Inflammatory macrophage treated with lipopolysaccharide for 1 hour (primary cell): ENCODE results near the gene TLCD1.

Experiments used
- DNase-seq, 2 donors: peaks; one replicate each; pipeline ENCODE4 v3.0.0-alpha.2; 2020 to 2022

Gene TLCD1, protein sequence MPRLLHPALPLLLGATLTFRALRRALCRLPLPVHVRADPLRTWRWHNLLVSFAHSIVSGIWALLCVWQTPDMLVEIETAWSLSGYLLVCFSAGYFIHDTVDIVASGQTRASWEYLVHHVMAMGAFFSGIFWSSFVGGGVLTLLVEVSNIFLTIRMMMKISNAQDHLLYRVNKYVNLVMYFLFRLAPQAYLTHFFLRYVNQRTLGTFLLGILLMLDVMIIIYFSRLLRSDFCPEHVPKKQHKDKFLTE

DNA sequence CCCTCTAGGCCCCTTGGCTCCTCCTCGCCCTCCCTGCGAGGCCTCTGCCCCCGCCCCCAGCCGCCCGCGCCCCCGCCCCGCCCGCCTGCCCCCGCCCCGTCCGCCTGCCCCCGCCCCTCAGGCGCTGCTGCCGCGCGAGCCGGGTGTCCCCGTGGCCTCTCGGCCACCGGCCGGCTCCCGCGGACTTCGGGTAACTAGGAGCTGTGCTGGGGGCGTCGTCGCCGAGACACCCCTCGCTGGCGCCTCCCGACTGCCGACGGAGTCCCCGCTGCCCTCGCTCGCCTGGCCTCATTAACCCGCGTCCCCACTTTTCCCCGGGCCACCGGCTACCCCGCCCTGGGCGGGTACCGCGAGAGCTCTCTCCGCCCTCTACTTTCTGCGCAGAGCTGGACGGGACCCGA lies at the start of gene TLCD1:
Gene TLCD1 (minus strand): TSS at position 8 of the 401 bp plus-strand sequence. CDS start 136 bp downstream, outside the sequence.
- peak; percentile 63 to 64 for DNase-seq

DNA sequence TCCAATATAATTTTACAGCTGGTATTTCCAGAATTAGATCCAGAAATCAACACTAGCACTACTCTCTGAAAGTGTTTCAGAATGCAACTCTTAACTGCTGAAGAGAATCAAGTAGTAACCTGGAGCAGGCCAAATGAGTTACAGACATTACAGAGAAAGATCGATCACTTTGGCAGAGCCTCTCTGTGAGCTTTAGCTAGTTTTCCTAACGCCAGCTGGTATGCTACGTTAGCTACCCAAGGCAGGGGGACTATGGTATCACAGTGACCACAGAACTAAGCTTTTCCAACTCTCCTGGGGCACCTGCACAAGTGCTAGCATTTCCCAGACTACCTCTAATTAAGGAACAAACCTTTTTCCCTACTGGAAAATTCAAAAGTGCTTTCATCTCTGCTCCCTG lies 48.2 kb upstream of the TLCD1 start:
- no peak for DNase-seq

DNA sequence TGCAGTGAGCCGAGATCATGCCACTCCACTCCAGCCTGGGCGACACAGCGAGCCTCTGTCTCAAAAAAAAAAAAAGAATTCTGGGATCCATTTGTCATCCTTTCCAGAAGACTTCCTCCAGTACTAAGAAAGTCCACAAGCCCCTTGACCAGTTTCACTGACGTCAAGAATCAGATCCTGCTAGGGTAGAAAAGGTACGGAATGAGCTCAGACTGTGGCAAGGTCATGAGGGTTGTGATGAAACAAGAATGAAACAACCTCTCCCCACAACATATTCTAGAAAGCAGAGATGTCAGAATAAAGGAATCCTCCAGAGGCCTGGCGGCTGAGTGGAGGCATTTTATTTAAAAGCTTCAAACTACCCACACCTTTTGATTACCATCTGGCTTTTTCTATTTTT lies 47.7 kb upstream of the TLCD1 start:
- DNase-seq = no peak

DNA sequence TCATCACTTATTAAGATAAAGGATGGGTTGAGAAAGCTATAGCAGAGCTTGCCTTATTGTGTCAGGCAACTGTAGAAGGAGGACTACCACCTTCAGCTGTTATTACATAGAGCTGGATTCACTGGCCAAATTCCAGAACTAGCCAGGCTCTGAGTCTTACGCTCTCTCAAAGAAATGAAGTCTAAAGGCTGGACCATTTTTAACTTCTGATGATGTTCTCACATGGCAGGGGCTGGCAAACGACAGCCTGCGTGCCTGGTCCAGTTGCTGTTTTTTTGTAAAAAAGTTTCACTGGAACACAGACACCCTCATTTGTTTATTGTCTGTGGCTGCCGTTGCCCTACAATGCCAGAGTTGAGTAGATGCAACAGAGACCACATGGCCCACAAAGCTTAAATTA lies 39.0 kb upstream of the TLCD1 start:
- no peak for DNase-seq

DNA sequence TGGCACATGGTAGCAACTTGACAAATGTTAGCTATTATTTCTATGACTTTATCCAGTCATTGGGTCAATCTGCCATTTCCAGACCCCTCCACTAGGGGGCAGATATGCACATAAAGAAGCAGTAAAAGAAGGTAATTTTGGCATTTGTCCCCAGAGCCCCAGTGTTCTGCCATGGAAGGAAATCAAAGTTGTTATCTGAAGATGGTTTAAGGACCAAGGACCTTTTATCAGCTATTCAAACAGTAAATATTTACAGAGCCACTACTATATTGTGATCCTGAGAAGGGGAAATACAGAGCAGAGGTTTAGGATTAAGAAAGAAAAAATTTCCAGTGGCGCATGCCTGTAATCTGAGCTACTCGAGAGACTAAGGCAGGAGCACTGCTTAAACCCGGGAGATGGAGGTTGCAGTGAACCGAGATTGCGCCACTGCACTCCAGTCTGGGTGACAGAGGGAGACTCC lies 37.8 kb upstream of the TLCD1 start:
- DNase-seq = peak; percentile 31 to 93

DNA sequence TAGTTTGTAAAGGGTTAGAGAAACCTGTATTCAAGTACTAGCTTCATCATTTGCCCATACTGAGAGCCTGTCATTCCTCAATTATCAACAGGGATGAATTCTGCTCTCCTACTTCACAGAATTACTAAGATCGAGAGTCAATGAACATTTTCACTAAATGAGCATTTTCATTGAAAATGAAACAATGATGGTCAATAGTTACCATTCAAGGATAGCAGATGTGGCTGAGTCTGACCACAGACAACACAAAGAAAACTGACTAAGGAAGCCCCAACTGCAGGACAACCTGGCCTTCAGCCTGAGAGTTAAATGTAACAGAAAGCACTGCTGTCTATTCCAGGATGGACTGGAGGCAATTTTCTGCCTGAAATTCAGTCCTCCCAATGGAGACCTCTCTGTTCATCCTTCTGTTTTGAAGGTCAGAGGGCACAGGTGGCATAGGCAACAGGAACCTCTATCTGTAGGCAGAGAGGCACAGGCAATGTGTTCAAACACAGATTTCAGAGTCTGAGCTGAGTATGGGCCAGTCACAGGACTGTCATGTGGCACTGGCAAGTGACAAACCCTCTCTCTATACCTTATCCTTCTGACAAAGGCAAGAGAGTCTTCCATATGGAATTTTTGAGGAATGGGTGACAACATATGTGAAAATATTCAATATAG lies 37.2 kb upstream of the TLCD1 start:
- DNase-seq = peak in 1 of 2 donors; percentile 4

DNA sequence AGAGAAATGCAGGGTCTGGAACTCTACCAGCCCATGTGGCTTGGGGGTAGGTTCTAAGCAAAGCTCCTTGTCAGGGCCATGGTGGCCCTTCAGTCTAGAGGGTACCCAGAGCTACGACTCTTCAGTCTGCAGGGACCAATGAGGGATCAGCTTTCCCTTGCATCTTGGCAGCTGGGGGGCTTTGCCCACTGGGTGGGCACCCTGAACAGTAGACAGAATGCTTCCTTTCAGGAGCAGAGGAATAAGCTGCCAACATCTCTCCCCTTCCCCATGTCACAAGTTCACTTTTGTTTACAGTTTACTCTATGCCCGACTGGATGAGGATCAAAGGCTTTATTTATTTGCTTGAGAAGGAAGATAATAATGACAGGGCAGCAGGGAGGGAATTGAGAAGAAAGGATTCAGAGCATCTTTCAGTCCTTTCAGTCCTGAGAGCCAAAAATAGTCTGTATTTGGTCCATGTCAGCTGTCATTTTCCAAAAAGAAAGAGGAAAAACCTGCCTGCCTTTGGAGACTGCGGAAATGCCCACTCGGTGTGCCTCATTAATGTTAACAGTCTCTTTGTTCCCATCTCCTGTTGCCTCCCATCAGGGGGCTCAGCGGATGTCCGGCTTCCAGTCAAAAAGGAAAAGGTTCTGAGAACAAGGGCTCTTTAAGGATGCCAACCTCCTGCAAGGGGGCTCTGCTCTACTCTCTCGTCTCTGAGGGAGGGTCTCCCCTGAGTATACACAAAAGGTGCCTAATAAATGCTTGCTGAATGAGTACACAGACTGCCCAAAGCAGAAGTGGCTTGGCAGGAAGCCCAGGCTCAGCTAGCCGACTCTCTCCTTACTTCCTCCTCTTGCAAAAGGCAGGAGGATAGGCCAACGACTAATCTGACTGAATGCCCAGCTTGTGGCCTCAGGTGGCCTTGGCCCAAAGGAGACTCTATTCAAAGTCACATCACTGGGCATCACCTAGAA lies 34.8 kb upstream of the TLCD1 start:
- DNase-seq = peak; percentile 52 to 70

DNA sequence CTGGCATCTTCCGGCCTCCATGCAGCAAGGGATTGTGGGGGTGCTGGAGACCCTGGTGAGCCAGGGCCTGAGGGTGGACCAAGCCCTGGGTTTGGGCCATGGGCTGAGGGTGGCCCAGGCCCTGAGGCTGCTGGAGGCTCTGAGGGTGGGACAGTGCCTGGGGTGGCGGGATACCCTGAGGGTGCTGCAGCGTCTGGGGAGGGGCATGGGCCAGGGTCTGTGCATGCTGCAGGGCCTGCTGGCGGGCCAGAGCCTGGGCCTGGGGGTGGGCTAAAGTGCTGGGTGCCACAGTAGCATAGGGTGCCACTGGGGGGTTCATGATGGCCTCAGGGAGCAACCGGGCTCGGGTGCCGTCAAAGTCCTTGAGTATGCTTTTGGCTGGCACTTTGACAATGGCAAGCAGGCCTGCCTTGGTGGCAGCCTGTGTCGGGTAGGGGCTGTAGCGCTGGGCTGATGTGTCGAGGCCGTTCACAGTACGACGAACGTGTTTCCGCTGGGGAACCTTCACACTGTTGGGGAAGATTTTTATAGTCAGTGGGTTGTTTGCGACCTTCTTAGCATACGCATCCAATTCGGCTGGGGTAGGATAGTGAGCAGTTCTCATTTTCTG lies 33.3 kb upstream of the TLCD1 start:
- no peak for DNase-seq

DNA sequence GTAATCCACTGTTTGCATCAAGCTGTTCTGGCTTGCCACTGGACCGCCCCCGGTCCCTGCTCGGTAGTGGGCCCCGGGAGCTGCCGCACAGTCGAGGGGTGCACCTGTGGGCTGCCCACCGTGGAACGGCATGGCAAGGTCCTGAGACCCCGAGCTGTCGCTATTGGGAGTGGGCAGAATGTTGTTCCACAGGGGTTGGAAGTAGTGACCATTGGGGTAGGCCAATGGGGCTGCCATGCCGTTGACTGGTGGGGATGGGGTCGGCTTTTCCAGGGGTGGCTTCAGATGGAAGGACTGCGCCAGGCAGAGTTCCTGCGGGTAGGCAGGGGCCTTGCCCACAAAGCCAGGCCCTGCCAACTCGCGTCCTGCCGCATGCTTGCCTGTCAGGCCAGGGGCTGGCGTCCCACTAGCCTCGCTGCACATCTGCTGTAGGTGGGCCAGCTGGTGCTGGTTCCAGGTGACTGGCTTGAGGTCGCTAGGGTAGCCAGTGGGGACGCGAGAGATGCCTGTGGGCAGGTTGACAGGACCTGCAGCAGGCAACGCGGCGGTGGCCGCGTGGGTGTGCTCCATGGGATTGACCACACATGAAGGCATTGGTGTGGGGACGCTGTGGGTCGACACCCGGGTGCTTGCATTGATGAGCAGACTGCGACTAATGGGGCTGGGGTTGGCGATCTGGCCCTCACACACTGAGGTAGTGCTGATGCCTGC lies 32.5 kb upstream of the TLCD1 start:
- DNase-seq = no peak

DNA sequence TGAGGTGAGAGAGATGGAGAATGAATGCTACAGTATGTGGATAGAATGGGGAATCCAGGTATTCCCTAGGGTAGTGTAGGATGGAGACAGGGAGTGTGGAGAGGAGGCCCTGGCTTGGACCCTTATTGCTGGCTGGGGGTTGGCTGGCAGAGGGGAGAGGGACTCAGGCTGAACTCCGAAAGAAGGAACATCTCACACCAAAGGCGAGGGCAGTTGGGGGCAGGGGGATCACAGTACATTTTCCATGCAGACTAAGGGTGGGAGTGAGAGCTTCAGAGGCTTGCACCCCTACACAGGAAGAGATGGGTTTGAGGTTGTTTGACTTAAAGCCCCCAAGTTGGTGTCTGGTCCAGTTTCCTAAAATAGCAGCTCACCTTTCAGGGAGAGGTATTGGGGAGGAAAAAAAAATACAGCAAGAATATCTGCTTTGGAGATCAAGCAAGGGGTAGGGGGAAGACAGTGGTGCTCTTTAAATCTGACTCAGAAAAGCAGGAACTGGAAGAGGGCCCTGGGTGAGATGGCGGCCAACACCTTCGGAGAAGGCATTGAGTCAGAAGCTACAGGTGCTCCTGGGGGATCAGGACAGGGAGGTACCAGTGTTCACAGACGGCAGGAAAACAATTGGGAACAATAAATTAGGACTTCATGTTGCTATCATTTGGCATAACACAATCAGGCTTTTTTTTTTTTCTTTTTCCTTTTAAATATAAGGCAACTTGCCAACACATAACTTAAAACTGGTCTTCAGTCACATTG lies 30.2 kb upstream of the TLCD1 start:
- DNase-seq = no peak

DNA sequence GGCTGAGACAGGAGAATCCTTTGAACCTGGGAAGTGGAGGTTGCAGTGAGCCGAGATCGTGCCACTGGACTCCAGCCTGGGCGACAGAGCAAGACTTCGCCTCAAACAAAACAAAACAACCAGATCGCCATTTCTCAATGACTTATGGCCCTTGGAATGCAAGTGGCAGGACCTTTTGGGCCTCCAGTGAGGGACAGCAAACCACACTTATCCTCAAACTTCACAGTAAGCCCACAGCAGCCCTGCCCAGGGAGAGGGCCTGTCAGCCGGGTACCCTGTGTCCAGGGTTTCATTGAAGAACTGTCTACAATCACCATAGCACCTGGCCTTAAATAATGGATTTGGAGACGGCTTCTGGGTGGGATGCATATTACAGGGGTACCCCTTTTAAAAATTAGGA lies 29.5 kb upstream of the TLCD1 start:
- DNase-seq = no peak

DNA sequence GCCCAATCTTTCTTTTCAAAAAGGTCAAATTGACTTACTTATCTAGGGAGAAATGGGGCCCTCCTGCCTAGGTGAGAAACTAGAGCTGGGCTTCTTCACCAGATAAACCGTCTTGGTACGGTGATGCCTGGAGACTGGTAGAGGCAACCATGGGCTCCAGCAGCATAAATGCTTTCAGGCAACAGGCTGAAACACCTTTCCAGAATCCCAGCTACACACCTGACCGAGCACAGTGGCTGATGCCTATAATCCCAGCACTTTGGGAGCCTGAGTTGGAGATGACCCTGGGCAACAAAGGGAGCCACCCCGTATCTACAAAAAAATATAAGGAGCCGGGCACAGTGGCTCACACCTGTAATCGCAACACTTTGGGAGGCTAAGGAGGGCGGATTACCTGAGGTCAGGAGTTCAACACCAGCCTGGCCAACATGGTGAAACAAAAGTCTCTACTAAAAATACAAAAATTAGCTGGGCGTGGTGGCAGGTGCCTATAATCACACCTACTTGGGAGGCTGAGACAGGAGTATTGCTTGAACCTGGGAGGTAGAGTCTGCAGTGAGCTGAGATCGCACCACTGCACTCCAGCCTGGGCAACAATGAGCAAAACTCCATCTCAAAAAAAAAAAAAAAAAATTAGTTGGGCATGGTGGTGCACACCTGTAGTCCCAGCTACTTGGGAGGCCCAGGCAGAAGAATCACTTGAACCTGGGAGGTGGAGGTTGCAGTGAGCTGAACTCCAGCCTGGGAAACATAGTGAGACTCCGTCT lies 25.8 kb upstream of the TLCD1 start:
- no peak for DNase-seq

DNA sequence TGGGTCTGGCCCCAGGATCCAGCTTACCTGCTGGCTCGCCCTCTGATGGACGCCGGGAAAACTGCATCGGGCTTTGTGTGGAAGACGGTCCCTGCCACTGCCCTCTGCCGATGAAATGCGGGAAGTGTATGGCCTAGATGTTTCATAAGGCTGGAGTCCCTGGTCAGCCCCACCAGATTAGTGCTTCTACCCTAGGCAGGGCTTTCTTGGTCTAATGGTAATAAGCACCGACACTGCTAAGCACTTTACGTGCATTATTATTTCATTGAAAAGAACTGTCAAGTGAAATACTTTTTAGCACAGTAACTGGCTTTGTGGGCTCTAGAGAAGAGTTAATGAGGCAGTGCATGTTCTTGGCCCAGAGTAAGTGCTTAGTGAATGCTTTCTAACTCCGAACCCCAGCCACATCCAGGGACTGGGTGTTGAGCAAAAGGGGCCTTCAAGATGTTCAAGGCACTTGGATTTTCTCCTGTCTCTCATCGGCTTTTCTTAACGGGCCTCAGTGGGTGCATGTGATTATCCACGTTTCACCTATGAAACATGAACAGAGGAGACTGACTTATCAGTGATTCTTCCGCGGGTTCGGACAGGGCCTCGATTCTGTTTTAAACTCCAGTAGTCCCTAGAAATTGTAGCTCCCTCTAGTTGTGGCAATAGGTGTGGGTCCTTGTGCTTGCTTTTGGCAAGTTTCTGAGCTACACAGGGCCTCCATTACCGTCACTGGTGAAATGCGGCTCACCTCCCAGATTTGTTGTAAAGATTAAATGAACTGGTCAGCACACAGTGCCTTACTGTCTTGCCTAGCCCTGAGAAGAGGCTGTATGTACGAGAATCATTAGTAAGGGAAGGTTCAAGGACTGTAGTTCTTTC lies 24.4 kb upstream of the TLCD1 start:
- peak; percentile 75 to 97 for DNase-seq

DNA sequence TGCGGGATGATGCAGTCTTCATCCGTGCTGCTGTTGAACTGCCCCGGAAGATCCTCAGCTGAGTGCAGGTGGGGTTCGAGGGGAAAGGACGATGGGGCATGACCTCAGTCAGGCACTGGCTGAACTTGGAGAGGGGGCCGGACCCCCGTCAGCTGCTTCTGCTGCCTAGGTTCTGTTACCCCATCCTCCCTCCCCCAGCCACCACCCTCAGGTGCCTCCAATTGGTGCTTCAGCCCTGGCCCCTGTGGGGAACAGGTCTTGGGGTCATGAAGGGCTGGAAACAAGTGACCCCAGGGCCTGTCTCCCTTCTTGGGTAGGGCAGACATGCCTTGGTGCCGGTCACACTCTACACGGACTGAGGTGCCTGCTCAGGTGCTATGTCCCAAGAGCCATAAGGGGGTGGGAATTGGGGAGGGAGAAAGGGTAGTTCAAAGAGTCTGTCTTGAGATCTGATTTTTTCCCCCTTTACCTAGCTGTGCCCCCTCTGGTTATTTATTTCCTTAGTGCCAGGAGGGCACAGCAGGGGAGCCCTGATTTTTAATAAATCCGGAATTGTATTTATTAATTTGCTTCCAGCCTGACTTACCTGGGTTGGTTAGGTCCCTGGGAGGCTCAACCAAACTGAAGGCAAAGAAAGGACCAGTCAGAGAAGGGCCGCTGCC lies 23.6 kb upstream of the TLCD1 start:
- DNase-seq = no peak

DNA sequence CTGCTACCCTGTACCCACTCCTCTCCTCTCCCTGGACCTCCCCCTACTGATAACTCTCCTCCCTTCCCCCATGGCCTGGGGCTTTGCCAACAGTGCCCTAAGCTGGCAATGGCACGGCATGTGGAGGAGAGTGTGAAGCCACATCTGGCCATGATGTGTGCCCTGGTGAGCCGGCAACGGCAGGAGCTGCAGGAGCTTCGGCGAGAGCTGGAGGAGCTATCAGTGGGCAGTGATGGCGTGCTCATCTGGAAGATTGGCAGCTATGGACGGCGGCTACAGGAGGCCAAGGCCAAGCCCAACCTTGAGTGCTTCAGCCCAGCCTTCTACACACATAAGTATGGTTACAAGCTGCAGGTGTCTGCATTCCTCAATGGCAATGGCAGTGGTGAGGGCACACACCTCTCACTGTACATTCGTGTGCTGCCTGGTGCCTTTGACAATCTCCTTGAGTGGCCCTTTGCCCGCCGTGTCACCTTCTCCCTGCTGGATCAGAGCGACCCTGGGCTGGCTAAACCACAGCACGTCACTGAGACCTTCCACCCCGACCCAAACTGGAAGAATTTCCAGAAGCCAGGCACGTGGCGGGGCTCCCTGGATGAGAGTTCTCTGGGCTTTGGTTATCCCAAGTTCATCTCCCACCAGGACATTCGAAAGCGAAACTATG lies 23.0 kb upstream of the TLCD1 start:
- DNase-seq = no peak

DNA sequence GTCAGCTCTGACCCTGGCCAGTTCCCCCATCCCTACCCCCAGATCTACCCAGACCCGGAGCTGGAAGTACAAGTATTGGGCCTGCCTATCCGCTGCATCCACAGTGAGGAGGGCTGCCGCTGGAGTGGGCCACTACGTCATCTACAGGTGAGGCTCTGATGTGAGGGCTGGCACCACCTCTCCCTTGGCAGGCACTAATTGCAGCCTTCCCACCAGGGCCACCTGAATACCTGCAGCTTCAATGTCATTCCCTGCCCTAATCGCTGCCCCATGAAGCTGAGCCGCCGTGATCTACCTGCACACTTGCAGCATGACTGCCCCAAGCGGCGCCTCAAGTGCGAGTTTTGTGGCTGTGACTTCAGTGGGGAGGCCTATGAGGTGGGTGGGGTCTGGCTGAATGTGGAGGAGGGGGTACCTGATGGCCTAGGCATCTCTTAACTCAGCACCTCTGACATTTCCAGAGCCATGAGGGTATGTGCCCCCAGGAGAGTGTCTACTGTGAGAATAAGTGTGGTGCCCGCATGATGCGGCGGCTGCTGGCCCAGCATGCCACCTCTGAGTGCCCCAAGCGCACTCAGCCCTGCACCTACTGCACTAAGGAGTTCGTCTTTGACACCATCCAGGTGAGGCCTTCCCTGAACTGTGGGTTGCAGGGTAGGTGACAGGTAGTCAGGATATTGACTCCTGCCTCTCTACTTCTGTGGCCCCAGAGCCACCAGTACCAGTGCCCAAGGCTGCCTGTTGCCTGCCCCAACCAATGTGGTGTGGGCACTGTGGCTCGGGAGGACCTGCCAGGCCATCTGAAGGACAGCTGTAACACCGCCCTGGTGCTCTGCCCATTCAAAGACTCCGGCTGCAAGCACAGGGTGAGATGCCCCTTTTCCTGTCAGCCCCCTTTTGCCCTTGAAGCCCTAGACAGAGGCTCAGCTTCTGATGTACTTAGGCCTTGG lies 22.0 kb upstream of the TLCD1 start:
- no peak for DNase-seq

DNA sequence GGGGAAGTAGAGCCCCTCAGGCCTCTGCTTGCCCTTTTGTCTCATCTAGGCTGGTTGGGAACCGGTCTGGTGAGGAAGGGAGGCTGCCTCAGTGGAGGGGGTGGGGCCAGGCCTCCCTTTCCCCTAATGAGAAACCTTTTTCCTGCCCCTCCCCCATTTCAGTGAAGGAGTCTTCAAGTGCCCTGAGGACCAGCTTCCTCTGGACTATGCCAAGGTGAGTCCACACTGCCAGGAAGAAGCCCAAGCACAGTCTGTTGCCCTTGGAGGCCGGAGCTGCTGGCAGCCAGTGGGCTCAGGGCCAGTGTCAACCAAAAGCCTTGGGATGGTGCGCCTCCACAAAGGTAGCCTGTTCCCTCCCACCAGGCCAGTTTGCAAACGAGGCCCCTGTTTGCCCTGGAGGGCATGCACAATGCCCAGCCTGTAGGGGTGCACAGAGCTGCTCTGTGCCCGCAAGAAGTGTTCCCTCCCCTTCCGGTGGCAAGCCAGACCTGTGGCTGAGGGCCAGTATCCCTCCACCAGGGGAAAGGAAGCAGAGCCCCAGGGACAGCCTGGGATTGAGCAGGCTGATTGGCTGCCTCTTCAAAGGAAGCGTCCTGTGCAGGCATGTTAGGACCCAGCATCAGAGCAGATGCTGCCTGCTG lies 21.1 kb upstream of the TLCD1 start:
- DNase-seq = no peak
